K562 (cell line): ENCODE results near the gene DIS3L2.

Experiments used
- FOS ChIP-seq: IDR thresholded peaks from 3 replicates; pipeline ENCODE4 v1.6.1; 2011; ENCODE audit not compliant: insufficient read length; ENCODE audit errors: extremely low read depth
- ZFX ChIP-seq: sonication (generic); formaldehyde crosslinking; IDR thresholded peaks from 2 replicates; pipeline ENCODE4 v1.8.0; 2022; ENCODE audit warnings: mild to moderate bottlenecking, missing genetic modification reagents, moderate library complexity
- TF ChIP-seq, protein P1 (sequence below): fragments of 200-800 bp; sonication (Bioruptor generic); IDR thresholded peaks from 2 replicates; pipeline ENCODE4 v1.6.1; 2017; ENCODE audit warnings: missing genetic modification characterization, missing compliant biosample characterization
- TF ChIP-seq, protein P2 (sequence below): sonication (generic); formaldehyde crosslinking; IDR thresholded peaks from 2 replicates; pipeline ENCODE4 v1.9.0; 2022; ENCODE audit warnings: mild to moderate bottlenecking, missing genetic modification reagents
- TF ChIP-seq, protein P3 (sequence below), 2 experiments: fragments of 450-650 bp; formaldehyde crosslinking in 1 of 2; IDR thresholded peaks; 2 replicates each; pipeline versions ENCODE4 v1.4.0 to v1.6.1; 2014 to 2020; ENCODE audit warnings: mild to moderate bottlenecking in 2 of 2, borderline replicate concordance in 1 of 2, low read depth in 1 of 2

DNA sequence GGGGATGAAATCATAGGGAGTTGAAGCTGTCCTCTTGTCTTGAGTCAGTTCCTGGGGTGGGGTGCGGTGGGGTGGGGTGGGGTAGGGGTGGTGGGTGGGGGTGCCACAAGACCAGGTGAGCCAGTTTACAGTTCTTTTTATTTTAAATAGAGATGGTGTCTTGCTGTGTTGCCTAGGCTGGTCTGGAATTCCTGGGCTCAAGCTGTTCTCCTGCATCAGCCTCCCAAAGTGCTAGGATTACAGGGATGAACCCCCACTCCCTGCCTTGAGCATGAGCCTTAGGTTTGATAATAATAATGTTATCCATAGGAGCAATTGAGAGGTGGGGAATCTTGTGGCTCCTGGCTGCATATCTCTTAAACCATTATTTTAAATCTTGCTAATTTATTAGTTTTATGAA is 234.0 kb downstream of the DIS3L2 start:
- TF ChIP-seq ZFX (CRISPR knock-in tag) (no peak), FOS (no peak)
- TF ChIP-seq, protein P1, sequence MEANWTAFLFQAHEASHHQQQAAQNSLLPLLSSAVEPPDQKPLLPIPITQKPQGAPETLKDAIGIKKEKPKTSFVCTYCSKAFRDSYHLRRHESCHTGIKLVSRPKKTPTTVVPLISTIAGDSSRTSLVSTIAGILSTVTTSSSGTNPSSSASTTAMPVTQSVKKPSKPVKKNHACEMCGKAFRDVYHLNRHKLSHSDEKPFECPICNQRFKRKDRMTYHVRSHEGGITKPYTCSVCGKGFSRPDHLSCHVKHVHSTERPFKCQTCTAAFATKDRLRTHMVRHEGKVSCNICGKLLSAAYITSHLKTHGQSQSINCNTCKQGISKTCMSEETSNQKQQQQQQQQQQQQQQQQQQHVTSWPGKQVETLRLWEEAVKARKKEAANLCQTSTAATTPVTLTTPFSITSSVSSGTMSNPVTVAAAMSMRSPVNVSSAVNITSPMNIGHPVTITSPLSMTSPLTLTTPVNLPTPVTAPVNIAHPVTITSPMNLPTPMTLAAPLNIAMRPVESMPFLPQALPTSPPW (CRISPR knock-in tag): no peak
- TF ChIP-seq, protein P2, sequence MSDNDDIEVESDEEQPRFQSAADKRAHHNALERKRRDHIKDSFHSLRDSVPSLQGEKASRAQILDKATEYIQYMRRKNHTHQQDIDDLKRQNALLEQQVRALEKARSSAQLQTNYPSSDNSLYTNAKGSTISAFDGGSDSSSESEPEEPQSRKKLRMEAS: no peak
- TF ChIP-seq, protein P3, sequence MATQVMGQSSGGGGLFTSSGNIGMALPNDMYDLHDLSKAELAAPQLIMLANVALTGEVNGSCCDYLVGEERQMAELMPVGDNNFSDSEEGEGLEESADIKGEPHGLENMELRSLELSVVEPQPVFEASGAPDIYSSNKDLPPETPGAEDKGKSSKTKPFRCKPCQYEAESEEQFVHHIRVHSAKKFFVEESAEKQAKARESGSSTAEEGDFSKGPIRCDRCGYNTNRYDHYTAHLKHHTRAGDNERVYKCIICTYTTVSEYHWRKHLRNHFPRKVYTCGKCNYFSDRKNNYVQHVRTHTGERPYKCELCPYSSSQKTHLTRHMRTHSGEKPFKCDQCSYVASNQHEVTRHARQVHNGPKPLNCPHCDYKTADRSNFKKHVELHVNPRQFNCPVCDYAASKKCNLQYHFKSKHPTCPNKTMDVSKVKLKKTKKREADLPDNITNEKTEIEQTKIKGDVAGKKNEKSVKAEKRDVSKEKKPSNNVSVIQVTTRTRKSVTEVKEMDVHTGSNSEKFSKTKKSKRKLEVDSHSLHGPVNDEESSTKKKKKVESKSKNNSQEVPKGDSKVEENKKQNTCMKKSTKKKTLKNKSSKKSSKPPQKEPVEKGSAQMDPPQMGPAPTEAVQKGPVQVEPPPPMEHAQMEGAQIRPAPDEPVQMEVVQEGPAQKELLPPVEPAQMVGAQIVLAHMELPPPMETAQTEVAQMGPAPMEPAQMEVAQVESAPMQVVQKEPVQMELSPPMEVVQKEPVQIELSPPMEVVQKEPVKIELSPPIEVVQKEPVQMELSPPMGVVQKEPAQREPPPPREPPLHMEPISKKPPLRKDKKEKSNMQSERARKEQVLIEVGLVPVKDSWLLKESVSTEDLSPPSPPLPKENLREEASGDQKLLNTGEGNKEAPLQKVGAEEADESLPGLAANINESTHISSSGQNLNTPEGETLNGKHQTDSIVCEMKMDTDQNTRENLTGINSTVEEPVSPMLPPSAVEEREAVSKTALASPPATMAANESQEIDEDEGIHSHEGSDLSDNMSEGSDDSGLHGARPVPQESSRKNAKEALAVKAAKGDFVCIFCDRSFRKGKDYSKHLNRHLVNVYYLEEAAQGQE (IDR thresholded peaks at IDR 0.05; ENCODE audit: borderline replicate concordance): no peak
- TF ChIP-seq, protein P3 (CRISPR knock-in tag; IDR thresholded peaks at IDR 0.05; ENCODE audit: low read depth): no peak
